Peyer's patch (tissue), 4 donors: Measurements from ENCODE around the gene TLR8.

Source experiments
- CTCF ChIP-seq, 6 experiments: fragments of 450-650 bp in 4 of 6; fragments of 200-600 bp in 2 of 6; sonication (generic) in 1 of 6; IDR thresholded peaks; one replicate each; pipeline ENCODE4 v1.5.1; 2017 to 2019; ENCODE audit warnings: antibody characterized with exemption in 6 of 6, mild to moderate bottlenecking in 3 of 6, moderate library complexity in 1 of 6
- POLR2A ChIP-seq, 2 donors: fragments of 450-650 bp; IDR thresholded peaks; one replicate each; pipeline ENCODE4 v1.5.1; 2017; ENCODE audit warnings: antibody characterized with exemption in 2 of 2, mild to moderate bottlenecking in 2 of 2, moderate library complexity in 2 of 2

- TF ChIP-seq POLR2A (IDR thresholded peaks at IDR 0.05) (no peak), CTCF (IDR thresholded peaks at IDR 0.05) (no peak)
Observed at GRCh38 chrX:12919051-12919450, 12.6 kb downstream of the TLR8 start.
